Measurements from ENCODE around the gene PDE6B.

The PDE6B gene

GRCh38 chr4:654503-654845, 29.1 kb downstream of the PDE6B start:
- TF ChIP-seq SIN3A (IDR thresholded peaks at IDR 0.05; ENCODE audit: borderline replicate concordance, insufficient read depth, low read length) (no peak), TAF1 (IDR thresholded peaks at IDR 0.05; ENCODE audit: borderline replicate concordance, insufficient read depth, low read length) (no peak), POLR2AphosphoS5 (IDR thresholded peaks at IDR 0.05; ENCODE audit: low read depth, low read length) (no peak), REST (IDR thresholded peaks at IDR 0.05; ENCODE audit: insufficient read depth in 1 of 2, low read depth in 2 of 2, low read length in 2 of 2) (no peak), FOXP2 (optimal IDR thresholded peaks at IDR 0.05; ENCODE audit: borderline replicate concordance, extremely low read depth, extremely low read length, insufficient read depth) (no peak)

DNA sequence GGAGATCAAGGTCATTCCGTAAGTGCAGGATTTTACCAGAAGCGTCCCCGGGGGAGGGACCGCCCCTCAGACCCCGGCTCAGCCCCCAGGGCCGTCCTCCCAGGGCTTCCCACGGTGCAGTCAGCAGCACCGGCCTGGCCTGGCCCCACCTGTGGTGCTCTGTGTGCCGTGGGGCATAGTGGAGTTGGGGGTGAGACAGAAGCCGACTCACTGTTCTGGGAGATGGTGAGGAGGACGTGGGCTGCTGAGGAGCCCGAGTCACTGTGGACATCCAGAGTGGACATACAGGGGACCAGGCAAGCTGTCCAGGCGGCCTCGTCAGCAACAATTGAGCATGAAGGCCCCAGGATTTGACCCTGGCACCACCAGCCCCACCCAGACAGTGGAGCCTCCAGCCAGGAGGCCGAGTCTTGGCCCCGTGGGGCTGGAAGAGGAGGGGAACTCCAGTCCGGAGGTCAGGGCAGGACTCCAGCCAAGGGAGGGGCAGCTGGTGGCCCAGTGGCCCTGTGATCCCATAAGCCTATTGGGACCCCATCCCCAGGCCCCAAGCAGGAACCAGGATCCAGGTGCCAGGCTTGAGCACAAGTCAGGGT, 29.6 kb downstream of the PDE6B start:
- no peak for TF ChIP-seq TAF1 (IDR thresholded peaks at IDR 0.05; ENCODE audit: borderline replicate concordance, insufficient read depth, low read length)
- no peak for TF ChIP-seq FOXP2 (optimal IDR thresholded peaks at IDR 0.05; ENCODE audit: borderline replicate concordance, extremely low read depth, extremely low read length, insufficient read depth)
- TF ChIP-seq REST (IDR thresholded peaks at IDR 0.05; ENCODE audit: insufficient read depth in 1 of 2, low read depth in 2 of 2, low read length in 2 of 2), result no peak
- no peak for TF ChIP-seq POLR2AphosphoS5 (IDR thresholded peaks at IDR 0.05; ENCODE audit: low read depth, low read length)
- no peak for TF ChIP-seq SIN3A (IDR thresholded peaks at IDR 0.05; ENCODE audit: borderline replicate concordance, insufficient read depth, low read length)

- no peak for TF ChIP-seq POLR2AphosphoS5 (IDR thresholded peaks at IDR 0.05; ENCODE audit: low read depth, low read length)
These were observed 30.2 kb downstream of the PDE6B start for GRCh38 chr4:655464-656151.

GRCh38 chr4:656436-657337, 31.3 kb downstream of the PDE6B start:
- no peak for TF ChIP-seq POLR2AphosphoS5 (IDR thresholded peaks at IDR 0.05; ENCODE audit: low read depth, low read length)
- no peak for TF ChIP-seq REST (IDR thresholded peaks at IDR 0.05; ENCODE audit: insufficient read depth in 1 of 2, low read depth in 2 of 2, low read length in 2 of 2)
- no peak for TF ChIP-seq SIN3A (IDR thresholded peaks at IDR 0.05; ENCODE audit: borderline replicate concordance, insufficient read depth, low read length)

GRCh38 chr4:657338-657833, 32.0 kb downstream of the PDE6B start:
- TF ChIP-seq SIN3A (IDR thresholded peaks at IDR 0.05; ENCODE audit: borderline replicate concordance, insufficient read depth, low read length), result no peak
- TF ChIP-seq FOXP2 (optimal IDR thresholded peaks at IDR 0.05; ENCODE audit: borderline replicate concordance, extremely low read depth, extremely low read length, insufficient read depth), result no peak
- TF ChIP-seq TAF1 (IDR thresholded peaks at IDR 0.05; ENCODE audit: borderline replicate concordance, insufficient read depth, low read length), result no peak
- TF ChIP-seq POLR2AphosphoS5 (IDR thresholded peaks at IDR 0.05; ENCODE audit: low read depth, low read length), result no peak
- no peak for TF ChIP-seq REST (IDR thresholded peaks at IDR 0.05; ENCODE audit: insufficient read depth in 1 of 2, low read depth in 2 of 2, low read length in 2 of 2)
